Retinal pigment epithelial cell (primary cell): ENCODE measurements around the gene KRT3.

Source experiments
- DNase-seq: peaks from one replicate; pipeline ENCODE4 v3.0.0-alpha.2; 2010; ENCODE audit warnings: low read depth
- H3K4me3 ChIP-seq: 2 replicates; pipeline ENCODE4 v1.5.1; 2011; ENCODE audit warnings: mild to moderate bottlenecking, low read length, control low read depth, moderate library complexity
- CTCF ChIP-seq: conservative IDR thresholded peaks from 2 replicates; pipeline ENCODE4 v1.5.1; 2011; ENCODE audit warnings: low read depth, low read length, control low read depth, inconsistent platforms

KRT3 gene

DNA sequence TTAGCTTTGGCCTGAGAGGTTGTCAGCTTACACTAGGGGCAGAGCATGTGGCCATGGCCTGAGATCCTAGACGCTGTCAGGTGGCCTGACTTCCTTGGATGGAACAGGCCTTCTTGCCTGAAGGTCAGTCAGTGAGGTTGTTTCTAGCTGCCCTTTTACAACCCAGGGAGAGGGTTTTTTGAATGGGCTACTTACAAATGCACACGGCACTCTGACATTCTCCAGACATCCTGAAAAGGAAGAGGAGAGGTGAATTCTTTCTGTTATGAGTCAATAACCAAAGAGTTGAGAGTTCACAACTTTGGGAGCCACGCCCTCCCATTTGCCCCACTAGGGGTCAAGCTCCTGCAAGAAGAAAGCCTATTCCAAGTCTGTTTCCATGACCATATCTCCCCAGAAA is 26.6 kb downstream of the KRT3 start:
- TF ChIP-seq CTCF: no peak
- no peak for DNase-seq

GRCh38 chr12:52768479-52769200 is 27.3 kb downstream of the KRT3 start:
- no peak for TF ChIP-seq CTCF
- H3K4me3 ChIP-seq: no peak overlapping the region
- no peak for DNase-seq

More for the DNA sequence above, 26.6 kb downstream of the KRT3 start:
- H3K4me3 ChIP-seq: no peak overlapping the region

DNA sequence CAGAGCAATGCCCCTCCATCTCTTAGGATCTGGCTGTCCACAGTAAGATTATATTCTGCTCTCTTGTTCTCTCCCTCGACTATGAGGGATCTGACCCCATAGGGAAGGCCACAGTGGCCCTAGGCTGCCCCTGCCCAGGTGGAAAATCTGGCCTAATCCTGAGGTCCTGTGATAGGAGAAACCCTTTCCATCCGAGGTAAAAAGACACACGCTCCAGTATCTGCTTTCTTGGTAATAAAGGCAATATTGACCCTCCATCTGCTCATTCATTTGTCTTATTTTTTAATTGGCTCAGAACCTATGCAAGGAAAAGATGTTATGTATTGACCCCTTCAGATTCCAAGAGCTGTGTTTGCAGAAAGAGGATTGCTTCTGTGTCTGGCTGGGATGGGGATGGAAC is 28.5 kb downstream of the KRT3 start:
- no peak overlapping the region for H3K4me3 ChIP-seq
- TF ChIP-seq CTCF: no peak
- DNase-seq: no peak

DNA sequence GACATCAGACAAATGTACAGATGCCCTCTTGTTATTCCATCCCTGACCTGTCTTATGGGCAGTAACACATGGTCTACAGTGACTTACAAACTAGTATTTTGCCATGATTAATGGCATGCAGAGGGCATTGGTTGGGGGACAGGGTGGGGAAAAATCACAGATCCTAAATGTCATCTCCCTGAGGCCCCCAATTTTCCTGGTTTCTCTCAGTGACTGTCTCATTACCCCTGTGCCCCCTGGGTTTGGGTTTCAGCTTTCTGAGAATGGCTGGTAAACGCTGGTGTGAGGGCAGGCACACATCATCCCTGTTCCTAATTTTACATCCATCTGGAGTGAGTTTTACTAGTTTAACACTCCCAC is 28.9 kb downstream of the KRT3 start:
- H3K4me3 ChIP-seq: no peak overlapping the region
- no peak for DNase-seq
- no peak for TF ChIP-seq CTCF

- no peak for TF ChIP-seq CTCF
- H3K4me3 ChIP-seq: no peak overlapping the region
- DNase-seq: no peak
Observed at GRCh38 chr12:52766351-52767019, 29.4 kb downstream of the KRT3 start.

- no peak overlapping the region for H3K4me3 ChIP-seq
- no peak for DNase-seq
- TF ChIP-seq CTCF: no peak
Observed at GRCh38 chr12:52765702-52766101, 30.2 kb downstream of the KRT3 start.

- DNase-seq: no peak
- no peak for TF ChIP-seq CTCF
Observed at GRCh38 chr12:52763991-52764390, 31.9 kb downstream of the KRT3 start.

More at GRCh38 chr12:52763991-52764390, 31.9 kb downstream of the KRT3 start:
- no peak overlapping the region for H3K4me3 ChIP-seq
